Stimulated activated CD4-positive, alpha-beta T cell treated with anti-CD3 and anti-CD28 coated beads, Interleukin-2, amount 100 ng/mL, for 4 hours (primary cell): Measurements from ENCODE around the gene CBFB.
"Not testable (repeated sequence)": the region's sequence is repeated elsewhere in the genome, so short reads cannot be mapped to it uniquely, and the experiment has no call there.

Experiments
- DNase-seq: peaks from one replicate; pipeline ENCODE4 v3.0.0-alpha.2; 2020; ENCODE audit warnings: low read depth

The CBFB gene

GRCh38 chr16:67028696-67029253 is at the start of gene CBFB:
Gene CBFB (plus strand): TSS chr16:67029149. CDS start chr16:67029408, 259 bp downstream.
- peak; percentile 91 for DNase-seq

- no peak for DNase-seq
Observed at GRCh38 chr16:66983033-66983432, 45.9 kb upstream of the CBFB start.

GRCh38 chr16:66984892-66985311 is 44.0 kb upstream of the CBFB start:
- DNase-seq, result peak; percentile 58

GRCh38 chr16:66986559-66986958 is 42.4 kb upstream of the CBFB start:
- no peak for DNase-seq

GRCh38 chr16:66988197-66988788 is 40.7 kb upstream of the CBFB start, which contains the start of gene CES4A:
Gene CES4A (plus strand): TSS chr16:66988589. CDS start chr16:66988773, 184 bp downstream.
- no peak for DNase-seq

- no peak for DNase-seq
Observed at GRCh38 chr16:66991545-66992077, 37.3 kb upstream of the CBFB start.

GRCh38 chr16:66993558-66993957 is 35.4 kb upstream of the CBFB start:
- DNase-seq, result not testable (repeated sequence)

GRCh38 chr16:66996324-66996982 is 32.5 kb upstream of the CBFB start:
- no peak for DNase-seq

GRCh38 chr16:66996983-66997358 is 32.0 kb upstream of the CBFB start:
- no peak for DNase-seq

- DNase-seq, result no peak
Observed at GRCh38 chr16:67000384-67001351, 28.3 kb upstream of the CBFB start.

GRCh38 chr16:67001726-67002125 is 27.2 kb upstream of the CBFB start:
- no peak for DNase-seq

GRCh38 chr16:67006930-67007658 is 21.9 kb upstream of the CBFB start:
- DNase-seq, result no peak

- no peak for DNase-seq
Observed at GRCh38 chr16:67009158-67009557, 19.8 kb upstream of the CBFB start.

GRCh38 chr16:67011274-67011673 is 17.7 kb upstream of the CBFB start:
- no peak for DNase-seq

- no peak for DNase-seq
Observed at GRCh38 chr16:67013233-67013822, 15.6 kb upstream of the CBFB start.

- DNase-seq, result peak; percentile 49
Observed at GRCh38 chr16:67013823-67014633, 14.9 kb upstream of the CBFB start.

GRCh38 chr16:67014634-67015312 is 14.2 kb upstream of the CBFB start:
- no peak for DNase-seq

GRCh38 chr16:67015313-67015731 is 13.6 kb upstream of the CBFB start:
- DNase-seq, result no peak

GRCh38 chr16:67016143-67016542 is 12.8 kb upstream of the CBFB start:
- DNase-seq, result no peak
